Lung (tissue), 12 donors: ENCODE measurements around the gene MRPL12. TPM values are rescaled to one million over a fixed set of nuclear protein-coding genes. Genes with fewer than 3 reads are reported as not detected.

Source experiments
- ATAC-seq: fragments of 200-7000 bp; cut with Tn5 transposase; one replicate; pipeline ENCODE4 v1.9.1; 2020; ENCODE audit warnings: moderate number of reproducible peaks; ENCODE audit not compliant: insufficient read depth, low FRiP score
- DNase-seq, 3 donors: peaks; one replicate each; pipeline ENCODE4 v3.0.0-alpha.2; 2013 to 2017
- H3K27ac ChIP-seq, 2 donors: one replicate each; pipeline ENCODE4 v1.5.1; 2013; ENCODE audit warnings: mild to moderate bottlenecking in 2 of 2, moderate library complexity in 2 of 2, control low read depth in 1 of 2, inconsistent platforms in 1 of 2, low read depth in 1 of 2, low read length in 1 of 2
- H3K27me3 ChIP-seq, 3 donors: one replicate each; pipeline ENCODE4 v1.5.1; 2013; ENCODE audit warnings: low read length in 2 of 3; ENCODE audit not compliant: control insufficient read depth in 3 of 3, insufficient read depth in 3 of 3
- H3K36me3 ChIP-seq, 4 donors: one replicate each; pipeline ENCODE4 v1.5.1; 2013; ENCODE audit warnings: low read length in 4 of 4, mild to moderate bottlenecking in 1 of 4, moderate library complexity in 1 of 4; ENCODE audit not compliant: control insufficient read depth in 4 of 4, insufficient read depth in 4 of 4
- H3K4me1 ChIP-seq, 5 donors: one replicate each; pipeline ENCODE4 v1.5.1; 2013; ENCODE audit warnings: low read length in 5 of 5, mild to moderate bottlenecking in 2 of 5, moderate library complexity in 1 of 5; ENCODE audit not compliant: control insufficient read depth in 5 of 5, insufficient read depth in 5 of 5
- H3K4me3 ChIP-seq: one replicate; pipeline ENCODE4 v1.5.1; 2013; ENCODE audit warnings: mild to moderate bottlenecking, control low read depth, moderate library complexity
- H3K9ac ChIP-seq, 2 donors: one replicate each; pipeline ENCODE4 v1.5.1; 2013; ENCODE audit warnings: low read length in 2 of 2, control low read depth in 1 of 2; ENCODE audit not compliant: insufficient read depth in 1 of 2
- H3K9me3 ChIP-seq, 4 donors: one replicate each; pipeline ENCODE4 v1.5.1; 2013; ENCODE audit warnings: low read length in 3 of 4, mild to moderate bottlenecking in 1 of 4, moderate library complexity in 1 of 4; ENCODE audit not compliant: control insufficient read depth in 4 of 4, insufficient read depth in 3 of 4
- CTCF ChIP-seq: IDR thresholded peaks from 2 replicates; pipeline ENCODE4 v1.5.1; 2012; ENCODE audit warnings: mild to moderate bottlenecking; ENCODE audit errors: control extremely low read depth, extremely low read depth
- WGBS, 2 donors: extraction: QIAGEN DNeasy Blood & Tissue Kit; methylation state at CpG; one replicate each; pipeline ENCODE4 v1.1.7; 2013; 5-methylcytosine and 5-hydroxymethylcytosine counted together
- polyA plus RNA-seq, 2 donors: library from polyadenylated mRNA; stranded (reverse); fragments of 200-250 nt; gene quantifications; one replicate each; pipeline ENCODE4 v1.2.1, GENCODE V29; 2013
- total RNA-seq, 2 donors: library from RNA; depleted of rRNA in 1 of 2; stranded (reverse); fragments of >200 nt in 1 of 2; gene quantifications; one replicate each; pipeline ENCODE4 v1.2.1, GENCODE V29; 2014 to 2021
- donor health status: control.
- donor health status: control.
- donor health status: Bipolar disorder and iron deficiency.
- donor health status: healthy.
- donor health status: DM: yes; HTN: yes; CAD: no.

Gene MRPL12
- total and polyA plus RNA-seq, 4 donors = 6.1 to 154 (median 104) TPM

- Histone ChIP-seq H3K4me1 (peaks cover 0 to 17% (median 4%) of the 10 kb centered on the region in 5 donors), H3K4me3 (no peak overlapping the region), H3K27ac (no peak overlapping the region), H3K9me3 (no peaks in the 10 kb centered on the region), H3K27me3 (no peaks in the 10 kb centered on the region), H3K9ac (no peak overlapping the region), H3K36me3 (peaks cover 0 to 5% (median 1%) of the 10 kb centered on the region in 4 donors)
- 89 to 92% methylated on average over 7 of the region's 7 CpGs for WGBS, 2 donors
- no peak for DNase-seq
- no peak for ATAC-seq
- no peak for TF ChIP-seq CTCF
These were observed 39.1 kb upstream of the MRPL12 start for GRCh38 chr17:81664051-81664470.

- Histone ChIP-seq H3K27me3 (no peaks in the 10 kb centered on the region), H3K4me3 (peak overlapping the region; percentile 93), H3K9ac (peak overlapping the region; percentile 53 to 77), H3K9me3 (no peaks in the 10 kb centered on the region), H3K27ac (peak overlapping the region; percentile 86 to 93), H3K4me1 (peaks cover 0 to 17% (median 4%) of the 10 kb centered on the region in 5 donors), H3K36me3 (peaks cover 0 to 12% (median 4%) of the 10 kb centered on the region in 4 donors)
- peak; percentile 10 for ATAC-seq
- 51 to 55% methylated on average over 30 of the region's 30 CpGs for WGBS, 2 donors
- no peak for TF ChIP-seq CTCF
- peak in 1 of 3 donors; percentile 8 for DNase-seq
These were observed 37.7 kb upstream of the MRPL12 start for GRCh38 chr17:81665205-81666091.

DNA sequence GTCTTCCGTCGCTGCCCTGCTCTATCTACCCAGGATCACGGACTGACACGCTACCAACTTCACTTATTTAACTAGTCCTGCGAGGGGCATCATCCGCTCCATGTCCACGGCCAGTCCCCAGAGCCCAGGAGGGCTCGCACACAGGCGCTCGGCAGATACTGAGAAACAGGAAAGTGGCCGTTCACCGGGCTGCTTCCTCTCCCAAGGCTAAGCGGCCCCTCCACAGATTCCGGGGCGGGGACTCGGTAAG lies 37.1 kb upstream of the MRPL12 start:
- Histone ChIP-seq H3K4me3 (peak overlapping the region; percentile 93), H3K36me3 (peaks cover 0 to 14% (median 4%) of the 10 kb centered on the region in 4 donors), H3K9ac (peak overlapping the region; percentile 53 to 77), H3K9me3 (no peaks in the 10 kb centered on the region), H3K27me3 (no peaks in the 10 kb centered on the region), H3K4me1 (peaks cover 0 to 17% (median 4%) of the 10 kb centered on the region in 5 donors), H3K27ac (peak overlapping the region; percentile 86 to 93)
- DNase-seq = peak in 1 of 3 donors; percentile 46
- no peak for ATAC-seq
- WGBS, 2 donors = 0% methylated on average over 16 of the region's 16 CpGs
- TF ChIP-seq CTCF = no peak
